Stomach (tissue), 9 donors: ENCODE measurements around the gene GPRIN1. TPM values are rescaled to one million over a fixed set of nuclear protein-coding genes. Genes with fewer than 3 reads are reported as not detected.

Experiments
- DNase-seq, 2 donors: peaks; one replicate each; pipeline versions ENCODE4 v3.0.0 to v3.0.0-alpha.2; 2013 to 2019
- H3K27ac ChIP-seq, 5 donors: fragments of 200-600 bp in 4 of 5; sonication (generic) in 4 of 5; one replicate each; pipeline ENCODE4 v1.5.1; 2013 to 2019; ENCODE audit warnings: mild to moderate bottlenecking in 1 of 5, moderate library complexity in 1 of 5
- H3K27me3 ChIP-seq, 3 donors: fragments of 200-600 bp; sonication (generic); one replicate each; pipeline ENCODE4 v1.5.1; 2017 to 2019; ENCODE audit warnings: mixed run types in 1 of 3
- H3K36me3 ChIP-seq, 4 donors: fragments of 200-600 bp; sonication (generic); 1 replicate in 3 of 4; 2 replicates in 1 of 4; pipeline ENCODE4 v1.5.1; 2016 to 2019
- H3K4me1 ChIP-seq, 4 donors: fragments of 200-600 bp; sonication (generic); one replicate each; pipeline ENCODE4 v1.5.1; 2016 to 2019
- H3K4me3 ChIP-seq, 4 donors: fragments of 200-600 bp; sonication (generic) in 3 of 4; one replicate each; pipeline ENCODE4 v1.5.1; 2016 to 2019; ENCODE audit warnings: mild to moderate bottlenecking in 1 of 4
- H3K9me3 ChIP-seq, 4 donors: fragments of 200-600 bp; sonication (generic); one replicate each; pipeline ENCODE4 v1.5.1; 2016 to 2019
- CTCF ChIP-seq, 7 experiments: fragments of 450-650 bp in 4 of 7; fragments of 200-600 bp in 3 of 7; sonication (generic) in 3 of 7; IDR thresholded peaks; one replicate each; pipeline ENCODE4 v1.5.1; 2016 to 2019; ENCODE audit warnings: antibody characterized with exemption in 7 of 7, control low read depth in 2 of 7, mild to moderate bottlenecking in 1 of 7
- EP300 ChIP-seq: sonication (generic); formaldehyde crosslinking; IDR thresholded peaks from one replicate; pipeline ENCODE4 v1.6.1; 2017; ENCODE audit warnings: antibody characterized with exemption
- POLR2A ChIP-seq, 4 donors: fragments of 450-650 bp; IDR thresholded peaks; one replicate each; pipeline ENCODE4 v1.6.1; 2016; ENCODE audit warnings: antibody characterized with exemption in 4 of 4, control low read depth in 2 of 4, mild to moderate bottlenecking in 1 of 4, moderate library complexity in 1 of 4
- POLR2AphosphoS5 ChIP-seq, 3 donors: sonication (generic); formaldehyde crosslinking; IDR thresholded peaks; one replicate each; pipeline ENCODE4 v1.6.1; 2016; ENCODE audit warnings: antibody characterized with exemption in 3 of 3
- WGBS, 5 donors: extraction: QIAGEN DNeasy Blood & Tissue Kit in 3 of 5; methylation state at CpG; one replicate each; pipeline versions ENCODE4 v1.1.5 to v1.1.7; 2013 to 2018; 5-methylcytosine and 5-hydroxymethylcytosine counted together
- intact Hi-C: fragments of 100-400 bp; cut with DNase I; formaldehyde crosslinking; loops from one replicate; pipeline ENCODE4 v1.15.1; 2023; ENCODE audit warnings: low total_unique reads
- polyA plus RNA-seq, 3 donors: library from polyadenylated mRNA; stranded (reverse); fragments of 200-250 nt; gene quantifications; one replicate each; pipeline ENCODE4 v1.2.3, GENCODE V29; 2013
- total RNA-seq, 5 donors: library from RNA; depleted of rRNA; stranded (reverse); fragments of >200 nt; gene quantifications; one replicate each; pipeline versions ENCODE4 v1.1.0 to v1.2.3, GENCODE V29; 2014 to 2016
- donor health status: healthy with polysubstance abuse.
- donor health status: Bipolar disorder and iron deficiency.
- donor health status: healthy.

Gene GPRIN1
- total and polyA plus RNA-seq, 8 donors, result 0.30 to 1.4 (median 0.59) TPM; not detected in 2

GRCh38 chr5:176618783-176619182 is 8.8 kb upstream of the GPRIN1 start:
- Histone ChIP-seq H3K4me3 (peak overlapping the region in 3 of 4 donors; percentile 3 to 11 (median 6)), H3K27ac (no peak overlapping the region), H3K27me3 (peaks cover 22 to 92% (median 61%) of the 10 kb centered on the region in 3 donors), H3K36me3 (no peaks in the 10 kb centered on the region), H3K9me3 (peaks cover 0 to 7% (median 0%) of the 10 kb centered on the region in 4 donors), H3K4me1 (peaks cover 14 to 25% (median 23%) of the 10 kb centered on the region in 4 donors)
- no peak for TF ChIP-seq EP300
- TF ChIP-seq CTCF (IDR thresholded peaks at IDR 0.05), result no peak
- no peak for TF ChIP-seq POLR2A (IDR thresholded peaks at IDR 0.05)
- no peak for TF ChIP-seq POLR2AphosphoS5 (IDR thresholded peaks at IDR 0.05)
- 18 to 32% (median 30%) methylated on average over 15 to 19 of the region's 19 CpGs for WGBS, 5 donors
- DNase-seq, result no peak
- intact Hi-C loops, result no loop called here

- no peak for DNase-seq
- Histone ChIP-seq H3K27ac (no peak overlapping the region), H3K4me3 (no peak overlapping the region), H3K9me3 (peaks cover 0 to 7% (median 0%) of the 10 kb centered on the region in 4 donors), H3K36me3 (no peaks in the 10 kb centered on the region), H3K27me3 (peaks cover 22 to 91% (median 56%) of the 10 kb centered on the region in 3 donors), H3K4me1 (peaks cover 14 to 29% (median 23%) of the 10 kb centered on the region in 4 donors)
- TF ChIP-seq POLR2AphosphoS5 (IDR thresholded peaks at IDR 0.05) (no peak), CTCF (IDR thresholded peaks at IDR 0.05) (no peak), POLR2A (IDR thresholded peaks at IDR 0.05) (no peak), EP300 (no peak)
- intact Hi-C loops, result no loop called here
- 59 to 68% (median 64%) methylated on average over 7 of the region's 7 CpGs for WGBS, 5 donors
These were observed 6.6 kb upstream of the GPRIN1 start for GRCh38 chr5:176616511-176616910.

DNA sequence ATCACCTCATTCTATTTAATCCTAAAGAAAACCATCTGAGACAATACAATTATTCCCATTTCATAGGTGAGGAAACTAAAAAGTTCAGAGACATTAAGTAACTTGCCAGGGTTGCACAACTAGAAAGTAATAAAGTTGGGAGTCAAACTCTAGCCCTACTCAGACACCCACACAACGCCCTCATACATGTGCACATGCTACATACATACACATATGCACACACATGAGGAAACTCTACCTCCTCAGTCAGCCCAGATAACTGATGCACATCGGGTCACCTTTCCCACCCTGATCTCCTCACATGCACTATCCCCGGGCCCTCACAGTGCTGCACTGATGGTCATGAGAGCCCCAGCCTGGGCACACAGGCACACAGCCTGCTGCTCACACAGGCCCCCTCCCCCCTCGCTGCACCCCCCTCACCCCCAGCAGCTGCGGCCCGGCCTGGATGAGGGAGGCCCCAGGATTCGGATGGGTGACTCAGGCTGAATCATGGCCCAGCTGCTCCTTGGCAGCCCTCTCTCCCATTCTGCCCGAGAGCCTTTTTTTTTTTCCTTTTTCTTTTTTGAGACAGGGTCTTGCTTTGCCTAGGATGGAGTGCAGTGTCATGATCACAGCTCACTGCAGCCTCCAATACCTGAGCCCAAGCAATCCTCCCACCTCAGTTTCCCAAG is 5.0 kb upstream of the GPRIN1 start:
- no peak for DNase-seq
- H3K36me3 ChIP-seq, result no peaks in the 10 kb centered on the region
- TF ChIP-seq EP300, result no peak
- no peak for TF ChIP-seq POLR2AphosphoS5 (IDR thresholded peaks at IDR 0.05)
- TF ChIP-seq POLR2A (IDR thresholded peaks at IDR 0.05), result no peak
- TF ChIP-seq CTCF (IDR thresholded peaks at IDR 0.05), result no peak
- WGBS, 5 donors, result 55 to 66% (median 62%) methylated on average over 5 to 8 of the region's 8 CpGs
- H3K4me1 ChIP-seq, result peaks cover 12 to 34% (median 24%) of the 10 kb centered on the region in 4 donors
- intact Hi-C loops, result no loop called here
- peaks cover 0 to 7% (median 0%) of the 10 kb centered on the region in 4 donors for H3K9me3 ChIP-seq
- H3K4me3 ChIP-seq, result no peak overlapping the region
- no peak overlapping the region for H3K27ac ChIP-seq
- peaks cover 16 to 88% (median 48%) of the 10 kb centered on the region in 3 donors for H3K27me3 ChIP-seq

DNA sequence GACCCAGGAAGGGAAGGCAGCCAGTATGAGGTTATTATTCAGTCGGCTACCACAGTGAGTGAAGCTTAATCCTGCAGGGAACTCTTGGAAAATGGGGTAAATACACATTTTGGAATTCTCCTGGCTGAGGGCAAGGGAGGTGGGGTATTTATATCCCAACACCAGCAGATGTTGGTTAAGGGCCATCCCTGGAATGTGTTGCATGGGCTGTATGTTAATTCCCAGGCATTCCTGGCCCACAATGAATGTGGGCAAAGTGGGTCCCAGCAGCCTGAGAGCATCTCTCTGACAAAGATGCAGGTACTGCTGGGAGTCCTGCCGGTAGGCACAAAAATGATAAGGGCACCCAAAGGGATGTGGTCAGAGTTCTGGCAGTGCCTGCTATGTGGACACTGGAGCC is 2.9 kb upstream of the GPRIN1 start:
- Histone ChIP-seq H3K27ac (no peak overlapping the region), H3K4me3 (no peak overlapping the region), H3K36me3 (no peaks in the 10 kb centered on the region), H3K9me3 (no peaks in the 10 kb centered on the region), H3K4me1 (peaks cover 5 to 27% (median 15%) of the 10 kb centered on the region in 4 donors), H3K27me3 (peaks cover 4 to 87% (median 44%) of the 10 kb centered on the region in 3 donors)
- WGBS, 5 donors, result 54 to 72% (median 60%) methylated on average over 2 of the region's 2 CpGs
- intact Hi-C loops, result no loop called here
- DNase-seq, result no peak
- no peak for TF ChIP-seq CTCF (IDR thresholded peaks at IDR 0.05)
- no peak for TF ChIP-seq POLR2AphosphoS5 (IDR thresholded peaks at IDR 0.05)
- no peak for TF ChIP-seq POLR2A (IDR thresholded peaks at IDR 0.05)
- TF ChIP-seq EP300, result no peak
